HPDE6-E6E7 (cell line): ENCODE results near the gene POU6F1.
"Not testable (repeated sequence)": the region's sequence is repeated elsewhere in the genome, so short reads cannot be mapped to it uniquely, and the experiment has no call there.

Experiments used
- DNase-seq: peaks from one replicate; pipeline ENCODE4 v3.0.0; 2011; ENCODE audit warnings: missing footprints; ENCODE audit errors: extremely low spot score

POU6F1 gene

DNA sequence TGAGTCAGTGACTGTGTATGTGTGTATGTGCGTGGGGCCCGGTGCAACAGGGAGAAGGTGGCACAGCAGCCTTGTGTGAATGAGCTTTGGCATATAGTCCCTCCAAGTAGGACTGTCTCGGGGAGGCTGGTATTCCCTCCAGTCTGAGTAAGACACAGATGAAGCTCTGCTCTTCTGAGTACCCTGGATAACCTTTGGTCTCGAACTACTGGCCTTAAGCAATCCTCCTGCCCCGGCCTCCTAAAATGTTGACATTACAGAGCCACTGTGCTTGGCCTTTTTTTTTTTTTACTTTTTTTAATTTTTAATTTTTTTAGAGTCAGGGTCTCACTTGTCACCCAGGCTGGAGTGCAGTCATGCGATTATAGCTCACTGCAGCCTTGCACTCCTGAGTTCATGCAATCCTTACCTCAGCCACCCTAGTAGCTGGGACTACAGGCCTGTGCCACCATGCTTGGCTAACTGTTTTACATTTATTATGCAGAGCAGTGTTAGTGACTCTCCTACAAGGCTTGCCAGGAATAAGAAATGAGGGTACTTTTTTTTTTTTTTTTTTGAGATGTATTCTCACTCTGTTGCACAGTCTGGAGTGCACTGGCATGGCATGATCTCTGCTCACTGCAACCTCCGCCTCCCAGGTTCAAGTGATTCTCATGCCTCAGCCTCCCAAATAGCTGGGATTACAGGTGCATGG, 11.4 kb upstream of the POU6F1 start:
- DNase-seq = no peak

DNA sequence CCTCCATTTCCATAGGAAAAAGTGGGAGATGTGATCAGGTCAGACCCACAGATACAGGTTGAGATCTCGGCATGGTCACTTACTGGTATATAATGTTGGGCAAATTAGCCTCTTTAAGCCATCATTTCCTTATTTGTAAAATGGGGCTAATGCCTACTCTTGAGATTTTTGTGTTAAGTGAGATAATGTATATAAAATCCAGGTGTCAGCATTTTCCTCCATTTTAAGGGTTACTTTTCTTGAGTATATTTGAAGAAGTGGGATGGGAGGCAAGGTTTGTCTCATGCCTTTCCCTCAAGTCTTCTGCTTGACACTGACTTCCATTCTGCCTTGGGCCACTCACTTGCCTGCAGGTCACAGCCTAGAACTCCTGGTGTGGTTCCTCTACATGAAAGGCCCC, 10.1 kb upstream of the POU6F1 start:
- DNase-seq = no peak

DNA sequence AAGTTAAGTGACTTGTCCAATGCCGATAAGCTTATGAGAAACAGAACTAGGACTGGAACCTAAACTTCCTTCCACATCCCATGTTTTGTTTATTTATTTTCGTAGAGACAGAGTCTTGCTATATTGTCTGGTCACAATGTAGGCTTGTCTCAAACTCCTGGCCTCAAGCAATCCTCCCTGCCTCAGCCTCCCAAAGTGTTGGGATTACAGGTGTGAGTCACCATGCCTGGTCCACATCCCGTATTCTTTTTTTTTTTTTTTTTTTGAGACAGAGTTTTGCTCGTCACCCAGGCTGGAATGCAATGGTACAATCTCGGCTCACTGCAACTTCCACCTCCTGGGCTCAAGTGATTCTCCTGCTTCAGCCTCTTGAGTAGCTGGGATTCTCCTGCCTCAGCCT, 9.2 kb upstream of the POU6F1 start:
- DNase-seq = not testable (repeated sequence)

DNA sequence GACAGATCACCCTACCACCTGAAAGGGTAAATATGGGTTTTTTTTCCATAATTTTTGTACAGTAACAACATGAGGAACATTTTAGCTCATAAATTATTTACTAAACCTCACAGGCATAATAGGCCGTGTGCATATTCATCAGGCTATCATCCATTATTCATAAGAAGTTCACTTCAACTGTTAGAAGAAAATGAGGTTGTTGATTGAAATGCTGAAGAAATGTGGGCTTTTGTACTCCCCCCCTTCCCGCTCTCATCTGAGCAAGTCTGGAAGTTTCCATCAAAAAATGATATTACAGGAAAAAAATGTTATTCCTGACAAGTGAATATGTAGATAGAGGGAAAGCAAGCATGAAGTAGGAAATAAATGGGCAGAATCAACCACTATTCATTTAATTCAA, 7.9 kb upstream of the POU6F1 start:
- no peak for DNase-seq

DNA sequence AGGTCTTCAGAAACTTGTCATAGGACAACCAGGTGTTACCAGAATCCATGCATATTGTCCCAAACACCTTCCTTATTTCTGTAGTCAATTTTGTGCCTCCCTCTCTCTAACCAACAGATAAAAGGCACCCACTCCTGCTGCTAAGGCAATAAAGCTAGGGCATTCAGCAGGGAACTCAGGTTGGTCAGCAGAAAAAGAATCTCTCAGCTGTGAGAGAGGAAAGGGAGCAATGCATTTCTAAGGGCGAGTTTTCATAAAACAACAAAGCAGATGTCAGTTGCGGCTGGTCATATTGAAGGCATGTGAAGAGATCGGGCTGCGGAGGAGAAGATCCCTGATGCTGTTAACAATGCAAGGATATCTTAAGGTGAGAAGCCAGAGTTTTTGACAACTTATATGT, 7.4 kb upstream of the POU6F1 start:
- no peak for DNase-seq

DNA sequence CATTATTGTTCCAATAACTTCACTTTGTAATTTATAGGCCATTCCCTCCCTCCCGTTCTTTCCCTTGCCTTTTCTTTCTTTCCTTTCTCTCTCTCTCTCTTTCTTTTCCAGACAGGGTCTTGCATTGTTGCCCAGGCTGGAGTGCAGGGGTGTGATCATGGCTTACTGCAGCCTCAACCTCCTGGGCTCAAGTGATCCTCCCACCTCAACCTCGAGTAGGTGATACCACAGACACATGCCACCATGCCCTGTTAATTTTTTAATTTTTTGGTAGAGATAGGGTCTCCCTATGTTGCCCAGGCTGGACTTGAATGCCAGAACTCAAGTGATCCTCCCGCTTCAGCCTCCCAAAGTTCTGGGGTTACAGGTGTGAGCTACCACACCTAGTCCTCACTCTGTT, 6.8 kb upstream of the POU6F1 start:
- no peak for DNase-seq

DNA sequence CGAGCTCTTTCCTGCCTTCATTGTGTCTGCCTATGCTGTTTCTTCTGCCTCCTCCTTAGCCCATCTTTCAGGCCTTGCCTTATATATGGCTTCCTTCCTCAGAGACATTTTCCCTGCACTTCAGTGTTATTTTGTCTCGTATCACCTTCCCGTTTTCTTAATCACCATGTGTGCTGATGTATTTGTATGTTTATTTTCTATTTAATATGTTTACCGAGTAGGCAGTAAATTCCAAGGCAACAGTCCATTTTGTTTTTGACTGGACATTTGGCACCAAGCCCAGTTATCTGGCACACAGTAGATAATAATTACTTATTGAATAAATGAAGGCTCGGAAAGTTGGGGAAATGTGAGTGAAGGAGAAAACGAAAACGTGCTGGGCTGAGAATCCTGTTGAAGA, 4.6 kb upstream of the POU6F1 start:
- DNase-seq = no peak

DNA sequence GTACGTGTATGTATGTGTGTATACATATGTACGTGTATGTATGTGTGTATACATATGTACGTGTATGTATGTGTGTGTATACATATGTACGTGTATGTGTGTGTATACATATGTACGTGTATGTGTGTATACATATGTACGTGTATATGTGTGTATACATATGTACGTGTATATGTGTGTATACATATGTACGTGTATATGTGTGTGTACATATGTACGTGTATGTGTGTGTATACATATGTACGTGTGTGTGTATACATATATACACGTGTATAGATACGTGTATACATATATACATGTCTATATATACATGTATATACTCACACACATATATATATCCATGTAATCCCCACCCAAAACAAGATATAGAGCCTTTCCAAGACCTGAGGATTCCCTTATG, 2.0 kb upstream of the POU6F1 start:
- DNase-seq = not testable (repeated sequence)

DNA sequence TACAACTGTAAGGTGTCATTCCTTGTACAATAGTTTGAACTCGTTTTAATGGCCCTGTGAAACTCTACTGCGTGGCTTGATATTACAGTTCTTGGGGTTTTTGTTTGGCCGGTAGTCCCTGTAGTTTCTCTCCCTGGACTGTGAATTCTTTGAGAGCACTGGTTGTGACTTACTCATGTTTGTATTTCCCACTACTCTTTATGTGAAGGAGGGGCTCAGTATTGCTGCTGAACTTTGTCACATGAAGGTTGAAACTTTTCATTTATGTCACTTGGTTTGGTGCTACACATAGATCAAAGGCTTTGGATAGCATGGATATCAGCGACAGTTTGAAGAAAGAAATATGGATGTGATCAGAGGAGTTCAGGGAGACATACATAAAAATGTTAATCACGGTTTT, 1.5 kb upstream of the POU6F1 start:
- DNase-seq = no peak

DNA sequence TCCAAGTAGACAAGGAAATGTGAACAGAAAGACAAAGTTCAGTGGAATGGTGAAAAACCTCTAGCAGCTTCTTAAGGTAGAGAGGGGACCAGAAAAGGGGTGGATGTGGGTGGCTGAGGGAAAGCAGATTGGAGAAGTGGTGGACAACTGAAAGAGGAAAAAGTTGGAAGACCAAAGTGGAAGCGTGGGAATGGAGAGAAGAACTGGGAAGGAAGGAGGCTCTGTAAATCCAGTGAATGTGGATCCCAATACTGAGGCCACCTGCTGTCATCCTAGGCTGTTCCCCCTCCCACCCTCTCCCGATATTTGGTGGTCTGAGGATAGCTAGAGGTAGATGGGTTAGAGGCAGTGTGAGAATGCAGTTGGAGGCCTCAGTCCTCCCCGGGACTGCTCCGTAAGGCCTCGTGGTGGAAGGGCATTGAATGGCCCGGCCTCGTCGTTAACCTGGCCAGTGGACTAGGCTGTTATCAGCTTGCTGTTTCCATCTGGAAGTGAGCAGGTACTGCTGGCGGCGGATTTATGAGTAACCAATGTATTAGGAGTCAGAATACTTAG, 822 bp upstream of the POU6F1 start:
- DNase-seq = peak; percentile 42

DNA sequence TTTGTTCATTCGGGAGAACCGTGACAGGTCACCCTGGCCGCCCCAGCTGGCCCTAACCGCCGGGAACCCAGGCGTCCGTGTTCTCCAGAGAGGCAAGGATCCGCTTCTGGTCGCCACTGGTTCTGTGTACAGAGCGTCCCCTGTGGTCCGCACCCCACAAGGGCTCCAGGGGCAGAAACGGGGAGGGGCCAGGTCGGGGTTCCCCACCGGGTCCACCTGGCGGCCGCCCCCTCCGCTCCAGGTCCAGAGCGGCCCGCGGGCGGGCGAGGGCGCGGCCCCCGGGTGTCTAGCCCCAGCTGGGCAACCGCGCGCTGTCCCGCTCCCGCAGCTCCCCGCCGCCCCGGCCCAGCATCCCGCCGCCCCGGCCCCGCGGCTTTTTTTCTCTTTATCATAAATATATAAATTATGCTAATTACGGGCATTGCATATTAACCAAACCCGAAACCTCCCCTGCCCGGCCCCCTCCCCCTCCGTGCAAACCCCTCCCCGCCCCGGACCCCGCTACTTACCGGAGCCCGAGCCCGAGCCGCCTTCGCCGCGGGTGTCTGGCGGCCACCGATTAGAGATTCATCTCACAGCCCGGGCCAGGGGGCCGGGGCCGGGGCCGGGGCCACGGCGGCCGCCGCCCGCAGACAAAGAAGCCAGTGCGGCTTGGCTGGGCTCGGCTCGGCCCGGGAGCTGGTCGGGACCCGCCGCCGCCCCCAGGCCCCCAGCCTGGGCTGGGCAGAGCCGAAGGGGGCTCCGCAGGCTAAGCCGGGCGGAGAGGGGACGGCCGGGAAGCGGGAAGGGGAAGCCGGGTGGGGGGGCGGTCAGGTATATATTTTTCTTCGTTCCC, 512 bp downstream of the POU6F1 start:
- no peak for DNase-seq

DNA sequence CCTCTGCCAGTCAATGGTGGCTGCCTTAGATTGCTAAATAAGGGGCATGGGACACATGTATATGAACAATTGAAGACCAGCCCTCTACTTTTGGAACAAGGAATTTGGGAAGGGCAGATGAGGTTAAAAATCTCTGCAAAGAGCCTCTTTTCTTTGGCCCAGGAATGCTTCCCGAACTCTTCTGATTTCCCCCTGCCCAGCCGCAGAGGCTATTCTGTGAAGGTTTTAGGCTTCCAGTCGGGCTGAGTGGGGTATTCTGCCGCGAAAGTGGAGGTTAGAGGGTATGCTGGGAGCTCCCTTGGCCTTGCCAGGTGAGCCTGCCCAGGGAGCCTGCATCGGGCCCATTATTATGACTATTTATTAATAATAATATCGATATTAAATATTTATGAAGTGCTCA, 1.2 kb downstream of the POU6F1 start:
- no peak for DNase-seq

DNA sequence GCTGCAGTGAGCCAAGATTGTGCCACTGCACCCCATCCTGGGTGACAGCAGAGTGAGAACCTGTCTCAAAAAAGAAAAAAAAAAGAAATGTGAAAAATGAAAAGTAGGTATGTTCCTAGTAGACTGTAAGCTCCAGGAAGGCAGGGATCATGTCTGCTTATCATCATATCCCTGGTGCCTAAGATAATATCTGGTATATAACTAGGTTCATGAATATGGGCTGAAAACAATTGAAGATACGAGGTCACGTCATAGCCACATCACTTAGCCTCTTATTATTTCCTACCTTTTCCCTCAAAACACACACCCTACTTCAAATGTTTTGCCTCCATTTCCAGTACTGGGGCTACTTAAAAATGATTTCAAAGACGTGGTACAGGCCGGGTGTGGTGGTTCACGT, 3.0 kb downstream of the POU6F1 start:
- no peak for DNase-seq

DNA sequence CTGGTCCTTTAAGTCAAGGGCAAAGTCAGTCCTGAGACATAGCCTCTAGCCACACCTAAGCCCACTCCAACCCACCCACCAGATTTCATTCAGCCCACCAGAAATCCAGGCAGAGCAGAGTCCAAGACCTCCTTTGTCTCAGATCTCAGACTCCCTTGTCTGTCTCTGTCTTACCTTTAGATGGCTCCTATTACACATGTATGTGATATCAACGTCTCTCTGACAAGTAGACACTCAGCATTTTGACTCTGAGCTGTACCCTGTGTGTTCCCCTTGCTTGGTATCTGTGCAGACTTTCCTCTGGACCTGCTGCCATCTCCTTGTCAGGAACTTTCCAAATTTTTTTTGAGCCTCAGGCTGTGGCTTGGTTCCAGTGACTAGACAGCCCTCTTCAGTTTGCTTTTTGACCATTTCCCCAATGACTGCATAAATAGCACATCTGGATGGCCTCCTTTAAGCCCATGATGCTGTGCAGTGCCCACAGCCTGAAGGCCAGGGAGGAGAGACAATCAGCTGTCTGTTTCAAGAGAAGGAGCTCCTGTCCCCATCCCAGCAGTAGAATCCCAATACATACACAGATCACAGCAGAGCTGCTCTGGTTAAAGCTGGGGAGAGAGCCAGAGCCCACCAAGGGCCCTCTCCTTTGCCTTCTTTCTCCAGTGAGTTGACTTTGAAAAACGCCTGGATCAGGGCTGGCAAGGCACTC, 7.0 kb downstream of the POU6F1 start:
- no peak for DNase-seq

DNA sequence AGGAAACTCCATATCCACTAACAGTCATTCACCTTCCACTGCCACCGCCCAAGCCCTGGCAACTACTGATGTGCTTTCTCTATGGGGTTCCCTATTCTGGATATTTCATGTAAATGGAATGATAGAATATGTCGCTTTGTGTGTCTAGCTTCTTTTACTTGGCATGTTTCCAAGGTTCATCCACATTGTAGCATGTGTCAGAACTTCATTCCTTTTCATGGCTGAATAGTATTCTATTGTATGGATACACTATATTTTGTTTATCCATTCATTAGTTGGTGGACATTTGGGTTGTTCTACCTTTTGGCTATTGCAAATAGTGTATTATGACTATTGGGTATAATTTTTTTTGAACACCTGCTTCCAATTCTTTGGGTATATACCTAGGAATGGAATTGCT, 8.6 kb downstream of the POU6F1 start:
- no peak for DNase-seq

DNA sequence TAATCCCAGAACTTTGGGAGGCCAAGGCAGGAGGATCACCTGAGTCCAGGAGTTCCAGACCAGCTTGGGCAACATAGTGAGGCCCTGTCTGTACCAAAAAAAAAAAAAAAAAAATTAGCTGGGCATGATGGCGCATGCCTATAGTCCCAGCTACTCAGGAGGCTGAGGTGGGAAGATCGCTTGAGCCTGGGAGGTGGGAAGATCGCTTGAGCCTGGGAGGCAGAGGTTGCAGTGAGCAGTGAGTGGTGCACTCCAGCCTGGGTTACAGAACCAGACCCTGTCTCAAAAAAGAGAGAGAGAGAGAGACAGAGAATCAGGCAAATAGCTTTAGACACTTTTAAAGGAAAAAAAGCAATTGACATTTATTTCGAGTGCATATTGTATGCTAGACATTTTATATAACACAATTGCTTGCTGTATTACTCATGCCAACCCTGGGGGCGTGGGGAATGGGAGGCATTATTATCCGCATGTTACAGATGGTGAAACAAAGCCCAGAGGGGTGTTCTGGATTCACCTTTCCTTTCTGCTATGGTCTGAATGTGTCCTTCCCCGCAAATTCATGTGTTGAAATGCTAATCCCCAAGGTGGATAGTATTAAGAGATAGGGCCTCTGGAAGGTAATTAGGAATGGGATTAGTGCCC, 9.7 kb downstream of the POU6F1 start:
- DNase-seq = no peak

DNA sequence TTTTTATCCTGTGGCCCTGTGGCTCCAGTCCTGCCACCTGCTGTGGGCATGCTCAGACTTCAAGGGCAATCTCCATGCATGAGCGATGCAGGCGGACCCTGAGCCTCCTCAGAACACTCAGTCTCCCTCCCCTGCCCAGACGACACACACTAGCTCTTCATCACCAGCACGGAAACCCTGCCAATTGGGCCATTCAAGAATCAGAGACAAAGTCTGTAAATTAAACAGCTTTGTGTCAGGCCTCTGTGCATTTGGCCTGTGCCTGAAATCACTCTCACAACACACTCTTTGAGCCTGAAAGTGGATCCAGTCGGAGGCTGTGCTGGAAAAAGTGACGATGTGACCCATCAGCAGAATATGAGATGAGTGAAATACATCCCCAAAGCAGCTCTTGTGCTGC, 12.5 kb downstream of the POU6F1 start:
- DNase-seq = no peak

DNA sequence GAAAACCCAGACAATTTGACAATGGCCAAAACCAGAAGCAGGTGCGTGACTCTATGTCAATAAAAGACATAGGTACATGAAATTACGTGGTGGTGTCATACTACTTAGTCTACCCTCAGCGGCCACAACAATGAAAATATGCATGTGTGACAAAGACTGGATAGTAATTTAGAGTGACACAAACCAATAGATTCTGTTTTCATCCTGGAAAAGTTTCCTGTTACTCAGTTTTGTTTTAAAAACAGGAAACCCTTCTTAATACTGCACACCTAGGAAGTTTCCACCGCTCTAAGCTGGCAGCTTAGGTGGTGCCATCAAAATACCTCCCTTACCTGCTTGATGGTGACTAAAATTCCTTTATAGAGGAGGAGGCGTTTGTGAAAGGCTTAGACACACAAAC, 15.1 kb downstream of the POU6F1 start:
- no peak for DNase-seq

DNA sequence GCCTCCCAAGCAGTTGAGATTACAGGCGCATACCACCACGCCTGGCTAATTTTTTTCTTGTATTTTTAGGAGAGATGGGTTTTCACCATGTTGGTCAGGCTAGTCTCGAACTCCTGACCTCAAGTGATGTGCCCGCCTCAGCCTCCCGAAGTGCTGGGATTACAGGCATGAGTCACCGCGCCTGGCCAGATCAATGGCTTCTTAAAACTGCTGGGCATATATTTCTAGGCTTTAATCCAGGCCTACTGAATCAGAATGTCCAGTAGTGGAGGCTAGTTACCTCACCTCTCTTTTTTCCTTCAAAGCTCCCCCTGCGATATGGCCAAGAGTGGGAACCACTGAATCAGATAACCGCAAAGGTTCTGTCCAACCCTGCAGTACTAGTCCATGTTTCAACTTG, 17.1 kb downstream of the POU6F1 start:
- DNase-seq = no peak

DNA sequence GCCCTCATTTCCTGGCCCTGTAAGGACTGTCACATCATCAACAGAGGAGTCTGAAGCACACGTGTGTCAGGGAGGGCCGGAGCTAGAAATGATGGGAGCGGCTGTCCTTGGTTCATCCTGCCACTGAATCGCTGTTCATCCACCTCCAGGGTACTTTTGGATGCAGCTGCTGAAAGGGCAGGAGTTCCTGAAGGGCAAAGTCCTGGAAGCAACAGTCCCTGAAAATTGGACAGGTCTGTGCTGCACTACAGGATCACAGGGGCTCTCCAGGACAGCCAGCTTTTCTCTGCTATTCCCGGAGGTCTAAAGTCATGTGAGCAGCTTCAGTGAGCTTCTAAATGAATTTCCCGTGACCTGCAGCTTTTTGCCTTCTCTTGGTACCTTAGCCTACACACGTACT, 17.7 kb downstream of the POU6F1 start:
- DNase-seq = no peak

DNA sequence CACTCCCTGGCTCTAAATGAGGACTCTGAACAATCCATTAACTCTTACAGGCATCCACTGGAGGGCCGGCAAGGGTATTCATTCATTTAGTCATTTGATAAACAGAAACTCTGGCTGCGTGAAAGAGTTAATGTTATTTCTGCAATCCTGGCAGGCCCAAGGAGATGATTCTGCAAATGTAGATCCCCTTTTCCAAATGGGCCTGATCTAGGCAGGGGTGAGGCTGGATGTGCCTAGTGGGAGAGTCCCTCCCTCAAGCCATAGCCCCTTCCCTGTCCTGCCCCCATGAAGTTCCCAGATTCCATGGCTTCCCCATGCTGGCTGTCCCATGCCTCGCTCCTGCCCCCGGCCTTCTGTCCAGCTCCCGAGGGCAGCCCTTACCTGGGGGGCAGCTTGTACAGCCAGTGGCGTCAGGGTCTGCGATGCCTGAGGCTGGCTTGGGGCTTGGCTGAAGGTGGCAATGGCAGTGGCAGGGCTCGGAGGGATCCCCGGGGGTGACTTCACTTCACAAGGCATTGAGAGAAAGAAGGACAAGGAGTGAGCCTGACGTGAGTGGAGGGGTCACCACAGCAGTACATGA, 18.4 kb downstream of the POU6F1 start:
- no peak for DNase-seq
